SIG-M5 treated with dmso at 0.1 percent for 504 hours (cell line): ENCODE results near the gene GFER.
"Not testable (repeated sequence)": the region's sequence is repeated elsewhere in the genome, so short reads cannot be mapped to it uniquely, and the experiment has no call there.

Experiments used
- DNase-seq: peaks from one replicate; lab custom pipeline; 2025; ENCODE audit not compliant: unreplicated experiment; lab: John Stamatoyannopoulos, UW

Gene GFER

GRCh38 chr16:2025878-2026460, 42.0 kb downstream of the GFER start:
- DNase-seq = no peak

DNA sequence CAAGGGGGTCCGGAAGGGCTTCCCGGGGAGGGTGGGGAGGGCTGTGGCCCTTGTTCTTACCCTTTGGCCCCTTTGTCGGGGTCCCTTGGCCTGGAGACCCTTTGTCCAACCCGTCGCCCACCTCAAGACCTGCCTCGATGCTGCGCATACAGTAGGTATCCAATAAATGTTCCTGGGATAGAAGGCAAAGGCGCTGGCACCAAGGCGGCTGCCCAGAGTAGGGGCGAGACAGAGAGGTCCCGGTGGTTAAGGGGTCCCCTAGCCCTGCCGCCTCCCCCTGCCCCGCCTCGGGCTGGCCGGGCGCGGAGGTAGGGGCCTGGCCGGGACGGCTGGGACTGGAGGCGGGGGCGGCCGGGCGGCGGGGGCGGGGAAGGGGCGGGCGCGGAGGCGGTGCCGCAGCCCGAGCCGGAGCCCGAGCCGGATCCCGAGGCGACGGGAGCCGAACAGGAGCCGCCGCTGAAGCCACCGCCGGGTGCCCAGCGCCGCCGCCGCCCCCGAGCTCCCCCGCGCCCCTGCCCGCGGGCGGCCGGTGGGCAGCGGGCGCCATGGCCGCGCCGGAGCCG, 42.5 kb downstream of the GFER start, which contains the start of gene NHERF2:
TSS of gene NHERF2 (plus strand) at position 442 of the 563 bp plus-strand sequence. CDS start at position 546, 104 bp downstream.
- DNase-seq = peak; percentile 9

DNA sequence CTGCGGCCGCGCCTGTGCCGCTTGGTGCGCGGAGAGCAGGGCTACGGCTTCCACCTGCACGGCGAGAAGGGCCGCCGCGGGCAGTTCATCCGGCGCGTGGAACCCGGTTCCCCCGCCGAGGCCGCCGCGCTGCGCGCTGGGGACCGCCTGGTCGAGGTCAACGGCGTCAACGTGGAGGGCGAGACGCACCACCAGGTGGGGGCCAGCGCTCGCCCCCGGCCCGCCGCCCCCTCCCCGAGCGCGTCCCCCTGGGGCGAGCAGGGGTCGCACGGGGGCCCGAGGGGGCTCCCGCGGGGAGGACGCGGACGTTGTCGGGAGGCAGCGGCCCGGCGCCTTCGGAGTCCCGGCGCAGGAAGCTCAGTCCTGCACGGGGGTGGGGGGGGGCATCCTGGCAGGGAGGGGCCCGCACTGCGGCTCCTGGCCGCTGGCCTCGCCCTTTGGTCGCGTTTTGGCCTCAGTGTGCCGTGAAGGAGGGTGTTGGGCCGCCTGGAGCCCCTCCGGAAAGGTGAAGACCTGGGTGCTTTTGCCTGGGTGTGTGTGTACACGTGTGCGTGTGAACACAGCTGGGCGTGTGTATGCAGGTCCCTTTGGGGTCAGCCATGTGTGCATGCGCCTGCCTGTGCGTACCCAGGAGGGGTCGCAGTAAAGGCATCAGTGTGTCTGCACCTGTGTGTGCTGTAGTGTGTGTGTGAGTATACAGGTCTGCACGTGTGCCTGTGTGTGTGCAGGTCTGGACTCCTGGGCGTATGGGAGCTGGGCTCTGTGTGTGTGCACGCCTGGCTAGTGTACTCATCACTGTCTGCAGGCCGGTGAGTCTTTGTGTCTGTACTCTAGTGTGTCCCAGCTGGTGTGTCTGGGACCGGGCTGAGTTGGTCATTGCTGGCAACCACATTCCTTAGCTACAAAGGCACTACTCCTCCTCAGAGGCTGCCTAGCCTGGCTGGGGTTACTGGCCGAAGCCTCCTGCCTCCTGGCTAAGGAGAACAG, 43.3 kb downstream of the GFER start:
- no peak for DNase-seq

GRCh38 chr16:2028146-2028545, 44.2 kb downstream of the GFER start:
- DNase-seq = no peak

DNA sequence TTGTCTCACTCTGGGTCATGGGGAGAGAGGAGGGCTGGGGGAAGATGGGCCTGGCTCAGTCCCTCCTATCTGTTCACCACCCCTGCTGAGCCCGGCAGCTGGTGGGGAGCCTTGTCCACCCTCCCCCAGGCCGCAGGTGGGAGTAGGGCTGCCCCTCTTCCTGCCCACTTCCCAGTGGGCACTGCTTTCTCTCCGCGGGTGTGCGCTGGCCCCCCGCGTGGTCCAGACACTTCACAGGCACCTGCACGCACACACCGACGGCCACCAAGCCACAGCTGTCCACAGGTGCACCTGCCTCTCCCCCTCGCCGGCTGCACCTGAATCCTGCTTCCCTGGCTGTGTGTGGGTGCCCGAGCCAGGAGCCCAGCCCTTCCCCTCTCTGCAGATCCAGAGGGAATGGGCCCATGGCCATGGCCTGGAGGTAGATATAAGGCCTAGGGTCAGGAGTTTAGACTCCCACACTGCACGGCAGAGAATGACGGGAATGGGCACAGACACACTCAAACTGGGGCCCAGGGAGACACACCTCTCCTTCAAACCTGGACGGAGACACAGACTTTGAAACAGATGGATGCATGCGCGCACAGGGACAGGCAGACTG, 44.7 kb downstream of the GFER start:
- no peak for DNase-seq

DNA sequence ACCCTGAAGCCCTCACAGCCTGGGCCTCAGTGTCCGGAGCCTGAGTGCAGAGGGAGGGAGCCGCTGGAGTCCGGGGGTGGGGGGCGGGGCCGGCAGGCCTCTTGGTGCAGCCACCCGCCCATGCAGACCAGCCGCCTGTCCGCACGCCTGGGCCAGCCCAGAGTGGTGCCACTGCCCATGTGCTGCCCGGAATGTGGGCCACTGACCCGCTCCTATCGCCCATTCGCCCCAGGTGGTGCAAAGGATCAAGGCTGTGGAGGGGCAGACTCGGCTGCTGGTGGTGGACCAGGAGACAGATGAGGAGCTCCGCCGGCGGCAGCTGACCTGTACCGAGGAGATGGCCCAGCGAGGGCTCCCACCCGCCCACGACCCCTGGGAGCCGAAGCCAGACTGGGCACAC, 45.4 kb downstream of the GFER start:
- no peak for DNase-seq

GRCh38 chr16:2030036-2030435, 46.0 kb downstream of the GFER start:
- DNase-seq = no peak

DNA sequence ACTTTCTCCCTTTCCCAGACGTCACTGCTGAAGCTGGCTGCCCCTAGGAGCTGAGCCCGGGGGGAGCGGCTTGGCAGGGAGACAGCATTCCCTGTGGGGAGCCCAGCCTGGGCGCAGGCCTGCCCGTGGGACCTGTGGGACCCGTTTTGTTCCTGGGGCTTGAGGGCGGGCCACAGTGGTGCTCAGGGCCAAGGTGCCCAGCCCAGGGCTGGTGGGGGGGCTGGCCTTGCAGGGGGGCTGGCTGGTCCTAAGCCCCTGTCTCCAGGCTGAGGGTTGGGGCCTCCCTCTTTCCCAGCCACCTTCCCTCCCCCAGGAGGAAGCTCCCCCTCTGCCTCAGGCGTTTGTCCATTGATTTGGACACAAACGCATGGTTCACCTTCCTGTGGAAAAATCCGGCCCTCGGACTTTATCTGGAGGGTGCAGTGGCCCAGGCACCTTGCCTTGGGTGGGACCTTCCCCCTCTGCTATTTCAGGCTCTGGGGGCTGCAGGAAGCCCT, 47.1 kb downstream of the GFER start:
- DNase-seq = no peak

DNA sequence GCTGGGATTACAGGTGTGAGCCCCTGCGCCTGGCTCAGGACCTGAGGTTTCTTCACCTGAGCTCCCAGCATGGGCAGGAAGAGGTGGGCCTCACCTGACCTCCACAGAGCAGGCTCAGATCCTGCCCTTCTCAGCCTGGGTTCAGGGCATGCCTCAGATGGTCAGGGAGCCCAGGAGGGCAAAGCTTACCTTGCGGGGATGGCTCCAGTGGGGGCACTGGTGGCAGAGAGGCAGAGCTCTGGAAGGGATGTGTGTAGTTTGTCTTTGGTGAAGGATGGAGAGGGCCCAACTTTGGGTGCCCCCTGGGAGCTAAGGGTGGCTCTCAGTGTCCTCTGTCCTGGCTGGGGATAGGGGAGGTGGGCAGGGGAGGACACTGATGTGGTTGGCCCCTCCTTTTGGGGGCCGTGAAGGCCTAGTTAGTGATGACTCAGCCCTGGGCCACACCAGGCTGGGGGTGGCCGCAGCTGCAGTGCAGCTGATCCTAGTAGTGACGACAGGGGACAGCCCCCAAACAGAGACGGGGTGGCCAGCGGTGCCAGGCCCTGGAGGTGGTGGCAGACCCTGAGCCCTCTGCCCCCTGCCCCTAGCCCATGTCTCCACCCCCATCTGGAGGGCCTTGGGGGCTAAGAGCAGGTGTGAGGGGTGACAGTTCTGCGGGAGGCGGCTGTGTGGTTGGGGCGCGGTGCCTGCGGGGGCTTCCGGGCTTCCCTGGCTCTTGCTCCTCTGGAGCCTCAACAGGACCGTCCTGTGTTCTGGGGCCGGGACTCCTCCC, 48.5 kb downstream of the GFER start:
- no peak for DNase-seq

DNA sequence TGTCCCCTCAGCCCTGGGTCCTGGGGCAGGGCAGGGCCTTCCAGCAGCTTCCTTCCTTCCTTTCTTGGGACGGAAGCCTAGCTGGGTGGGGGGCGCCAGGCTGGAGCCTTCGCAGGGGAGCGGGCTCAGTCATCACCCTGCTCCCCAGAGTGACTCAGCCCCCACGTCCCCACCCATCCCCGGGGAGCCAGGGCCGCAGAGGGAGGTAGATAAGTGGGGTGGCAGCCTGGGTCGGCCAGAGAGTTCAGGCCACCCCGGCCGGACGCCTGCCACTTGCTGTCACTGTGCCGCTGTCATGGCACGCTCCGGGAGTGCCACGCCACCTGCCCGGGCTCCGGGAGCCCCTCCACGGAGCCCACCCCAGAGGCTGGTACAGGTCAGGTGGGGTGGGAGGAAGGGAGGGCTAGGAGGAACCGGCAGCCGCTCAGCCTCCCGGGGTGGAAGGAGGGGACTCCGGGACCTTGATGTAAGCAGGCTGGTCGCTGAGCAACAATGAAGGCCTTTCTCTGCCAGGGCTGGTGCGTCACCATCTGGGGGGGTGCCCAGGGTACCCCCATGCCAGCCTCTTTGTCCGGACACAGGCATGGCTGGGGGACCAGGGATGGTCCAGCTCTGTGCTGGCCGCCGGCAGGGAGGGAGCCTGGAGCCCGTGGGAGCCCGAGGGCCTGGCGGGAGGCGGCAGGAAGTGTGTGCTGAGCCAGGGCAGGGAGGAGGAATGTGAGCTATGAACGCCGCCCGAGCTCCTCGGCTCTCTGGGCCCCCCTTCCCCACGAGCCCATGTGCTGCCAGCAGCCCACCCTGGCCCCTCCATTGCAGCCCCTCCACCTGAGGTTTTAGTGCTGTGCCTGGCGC, 49.3 kb downstream of the GFER start:
- no peak for DNase-seq

DNA sequence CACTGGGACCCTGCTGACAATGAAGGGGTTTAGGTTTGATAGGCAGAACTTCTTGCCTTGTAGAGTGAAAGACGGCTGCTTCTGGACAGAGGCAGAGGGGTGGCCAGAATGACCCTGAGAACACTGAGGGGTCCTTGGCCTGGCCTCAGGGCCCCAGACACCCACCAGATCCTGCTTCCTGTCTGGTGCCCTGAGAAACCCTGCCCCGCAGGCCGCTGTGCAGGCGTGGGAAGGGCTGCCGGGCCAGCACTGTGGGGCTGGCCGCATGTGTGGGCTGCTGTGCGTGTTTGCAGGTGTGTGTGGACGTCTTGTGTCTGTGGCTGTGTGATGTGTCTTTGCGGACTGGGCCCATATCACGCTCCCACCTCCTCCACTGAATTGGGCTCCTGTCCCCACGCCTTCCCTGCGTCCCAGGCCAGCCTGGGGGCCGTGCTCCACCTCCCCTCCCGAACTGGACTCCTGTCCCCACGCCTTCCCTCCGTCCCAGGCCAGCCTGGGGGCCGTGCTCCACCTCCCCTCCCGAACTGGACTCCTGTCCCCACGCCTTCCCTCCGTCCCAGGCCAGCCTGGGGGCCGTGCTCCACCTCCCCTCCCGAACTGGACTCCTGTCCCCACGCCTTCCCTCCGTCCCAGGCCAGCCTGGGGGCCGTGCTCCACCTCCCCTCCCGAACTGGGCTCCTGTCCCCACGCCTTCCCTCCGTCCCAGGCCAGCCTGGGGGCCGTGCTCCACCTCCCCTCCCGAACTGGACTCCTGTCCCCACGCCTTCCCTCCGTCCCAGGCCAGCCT, 50.1 kb downstream of the GFER start:
- DNase-seq = not testable (repeated sequence)

GRCh38 chr16:2034696-2035430, 50.9 kb downstream of the GFER start:
- DNase-seq = no peak

GRCh38 chr16:2035431-2036199, 51.6 kb downstream of the GFER start:
- DNase-seq = no peak

DNA sequence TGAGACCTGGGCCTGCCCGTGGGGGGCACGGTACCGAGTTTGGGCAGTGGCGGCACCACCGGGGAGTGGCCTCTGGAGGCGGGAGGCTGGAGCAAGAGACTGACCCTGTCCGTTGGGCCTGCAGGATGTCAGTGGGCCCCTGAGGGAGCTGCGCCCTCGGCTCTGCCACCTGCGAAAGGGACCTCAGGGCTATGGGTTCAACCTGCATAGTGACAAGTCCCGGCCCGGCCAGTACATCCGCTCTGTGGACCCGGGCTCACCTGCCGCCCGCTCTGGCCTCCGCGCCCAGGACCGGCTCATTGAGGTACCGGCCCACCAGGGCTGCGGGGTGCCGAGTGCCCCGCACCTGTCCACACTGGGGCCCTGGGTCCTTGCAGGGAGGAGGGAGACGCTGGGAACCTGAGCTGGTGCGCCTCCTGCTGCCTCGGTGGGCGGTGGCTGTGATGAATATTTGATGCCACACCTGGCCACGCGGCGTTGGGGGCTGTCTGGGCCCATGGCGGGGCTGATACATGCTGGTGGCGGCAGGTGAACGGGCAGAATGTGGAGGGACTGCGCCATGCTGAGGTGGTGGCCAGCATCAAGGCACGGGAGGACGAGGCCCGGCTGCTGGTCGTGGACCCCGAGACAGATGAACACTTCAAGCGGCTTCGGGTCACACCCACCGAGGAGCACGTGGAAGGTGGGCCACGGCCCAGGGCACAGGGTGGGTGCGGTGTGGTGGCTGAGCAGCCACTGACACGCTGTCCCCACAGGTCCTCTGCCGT, 52.4 kb downstream of the GFER start:
- DNase-seq = no peak

GRCh38 chr16:2037115-2037514, 53.1 kb downstream of the GFER start:
- no peak for DNase-seq
